ENCODE measurements around the gene RALGPS1.
A peak's percentile ranks its signal among the peaks of the same experiment; 100 is the strongest.

Gene RALGPS1

DNA sequence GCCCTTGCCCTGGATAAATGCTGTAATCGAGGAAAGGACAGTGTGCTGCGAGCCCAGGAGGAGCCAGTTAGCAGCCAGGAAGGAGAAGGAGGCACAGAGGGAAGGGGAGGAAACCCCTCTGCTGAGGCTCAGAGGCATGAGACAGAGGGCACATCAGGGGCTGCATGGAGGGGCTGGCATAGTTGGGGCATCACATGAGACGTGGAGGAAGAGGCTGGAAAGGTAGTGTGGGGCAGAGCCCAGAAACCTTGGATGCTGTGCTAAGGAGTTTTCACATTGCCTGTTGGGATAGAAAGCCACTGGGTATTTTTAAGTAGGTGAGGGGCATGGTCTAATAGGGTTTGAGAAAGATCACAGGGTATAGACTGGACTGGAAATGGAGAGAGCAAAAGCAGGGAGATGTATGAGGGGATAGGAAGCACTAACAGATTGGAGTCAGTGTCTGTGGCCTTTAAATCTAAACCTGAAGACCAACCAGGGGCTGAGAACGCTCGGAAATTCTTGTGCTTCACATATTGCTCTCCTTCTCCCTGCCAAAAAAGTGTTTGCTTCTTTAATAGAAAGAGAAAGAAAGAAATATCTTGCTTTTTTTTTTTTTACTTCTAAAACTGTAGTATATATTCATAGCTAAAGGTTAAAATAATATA lies 240.9 kb downstream of the RALGPS1 start:
- Histone ChIP-seq H3K9me3 (replicated peaks in 1 of 11) (no peaks in the 10 kb centered on the region), H4K20me1 (0 out of 22 replicates have a peak, but pooled peaks cover 0 to 5% (median 0%) of the 10 kb centered on the region in 11 experiments), H3K4me1 (peaks cover 36 to 48% (median 43%) of the 10 kb centered on the region in 10 experiments), H3K27ac (peak overlapping the region in 7 of 11 experiments; percentile 43 to 69 (median 57); a peak in 8 of 22 replicates), H3K9ac (peak overlapping the region in 3 of 11 experiments; percentile 29 to 38 (median 31); a peak in 3 of 22 replicates), H3K36me3 (no peaks in the 10 kb centered on the region), H3K27me3 (peaks cover 0 to 37% (median 0%) of the 10 kb centered on the region in 11 experiments; a peak in 4 of 22 replicates), H3K4me3 (no peak overlapping the region), H3K4me2 (peak overlapping the region; percentile 75 to 94 (median 86))
- no peak for TF ChIP-seq Cebpa-rat (IDR thresholded peaks at IDR 0.05)

DNA sequence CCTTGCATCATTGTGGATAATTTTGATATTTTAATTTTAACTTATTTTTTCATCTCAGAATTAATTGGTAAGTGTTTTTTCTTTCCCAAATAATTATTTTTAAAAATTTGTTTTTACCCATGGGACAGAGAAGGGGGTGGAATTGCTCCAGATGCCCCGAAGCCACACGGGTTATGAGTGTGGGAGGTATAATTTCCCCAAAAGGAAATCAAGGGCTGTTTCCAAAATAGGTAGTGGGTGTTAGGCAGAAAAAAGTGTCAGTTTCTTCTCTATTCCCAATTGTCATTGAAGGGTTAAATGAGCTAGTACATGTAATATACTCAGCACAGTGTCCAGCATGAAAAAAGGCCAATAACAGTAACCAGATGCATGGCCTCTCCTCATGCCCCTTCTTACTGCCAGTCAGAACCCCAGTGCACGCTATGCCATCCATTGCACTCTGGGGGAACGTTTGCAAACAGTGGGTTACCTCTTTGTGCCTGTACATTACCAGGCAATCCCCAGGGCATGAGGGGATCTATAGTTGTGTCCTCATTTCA lies 244.3 kb downstream of the RALGPS1 start:
- Histone ChIP-seq H3K27me3 (peaks cover 0 to 39% (median 0%) of the 10 kb centered on the region in 11 experiments; a peak in 4 of 22 replicates), H3K27ac (peak overlapping the region in 3 of 11 experiments; percentile 14 to 98 (median 23); a peak in 3 of 22 replicates), H3K36me3 (no peaks in the 10 kb centered on the region), H3K4me1 (peaks cover 60 to 76% (median 70%) of the 10 kb centered on the region in 10 experiments), H4K20me1 (peaks cover 0 to 6% (median 0%) of the 10 kb centered on the region in 11 experiments; a peak in 1 of 22 replicates), H3K9ac (no peak overlapping the region), H3K4me2 (peak overlapping the region; percentile 53 to 95 (median 89)), H3K4me3 (no peak overlapping the region), H3K9me3 (replicated peaks in 1 of 11) (no peaks in the 10 kb centered on the region)
- no peak for TF ChIP-seq Cebpa-rat (IDR thresholded peaks at IDR 0.05)

- peaks cover 60 to 76% (median 70%) of the 10 kb centered on the region in 10 experiments for H3K4me1 ChIP-seq
- H3K4me3 ChIP-seq, result no peak overlapping the region
- H4K20me1 ChIP-seq, result peaks cover 0 to 6% (median 0%) of the 10 kb centered on the region in 11 experiments; a peak in 1 of 22 replicates
- peak overlapping the region in 4 of 11 experiments; percentile 14 to 98 (median 95); a peak in 5 of 22 replicates for H3K27ac ChIP-seq
- H3K9ac ChIP-seq, result 0 out of 22 replicates have a peak overlapping the region, but pooled peaks of 1 of the 11 experiments have one; percentile 20
- H3K4me2 ChIP-seq, result peak overlapping the region; percentile 53 to 95 (median 89)
- H3K9me3 ChIP-seq (replicated peaks in 1 of 11), result no peaks in the 10 kb centered on the region
- TF ChIP-seq Cebpa-rat (IDR thresholded peaks at IDR 0.05), result no peak
- H3K36me3 ChIP-seq, result no peaks in the 10 kb centered on the region
- peaks cover 0 to 39% (median 0%) of the 10 kb centered on the region in 11 experiments; a peak in 4 of 22 replicates for H3K27me3 ChIP-seq
Observed at GRCh38 chr9:127159325-127159801, 244.8 kb downstream of the RALGPS1 start.

DNA sequence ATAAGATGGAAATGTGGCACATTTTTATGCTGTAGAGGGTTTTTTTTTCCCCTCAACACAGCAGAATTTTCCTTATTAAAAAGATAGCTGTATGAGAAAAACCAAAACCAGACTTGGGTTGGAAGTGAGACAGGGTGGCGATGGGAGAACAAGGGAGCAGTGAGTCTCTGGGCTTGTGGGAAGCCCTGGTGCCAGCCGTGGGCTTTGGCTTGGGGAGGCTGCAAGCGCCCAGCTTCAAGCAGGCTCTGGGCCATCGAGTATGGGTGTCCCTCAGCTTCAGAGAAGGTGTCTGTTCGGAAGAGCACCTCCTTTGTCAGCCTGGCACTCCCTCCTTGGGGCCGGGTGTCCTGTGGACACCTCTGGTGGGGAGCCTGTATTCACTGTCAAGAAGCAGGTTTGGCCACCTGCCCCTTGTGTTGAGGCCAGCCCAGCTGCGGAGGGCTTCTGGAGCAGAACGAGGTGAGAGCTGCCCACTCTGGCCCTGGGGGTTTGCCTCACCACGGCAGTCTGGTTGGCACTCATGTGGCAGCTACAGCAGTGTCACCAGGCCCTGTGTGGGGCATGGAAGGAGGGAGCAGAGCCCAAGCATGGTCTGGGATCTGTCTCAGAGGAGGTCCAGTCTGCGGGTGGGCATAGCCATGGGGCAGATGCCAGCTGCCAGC lies 245.5 kb downstream of the RALGPS1 start:
- no peak for TF ChIP-seq Cebpa-rat (IDR thresholded peaks at IDR 0.05)
- H4K20me1 ChIP-seq, result peaks cover 0 to 6% (median 0%) of the 10 kb centered on the region in 11 experiments; a peak in 1 of 22 replicates
- H3K27me3 ChIP-seq, result peaks cover 0 to 38% (median 0%) of the 10 kb centered on the region in 11 experiments; a peak in 4 of 22 replicates
- H3K9me3 ChIP-seq (replicated peaks in 1 of 11), result no peaks in the 10 kb centered on the region
- H3K27ac ChIP-seq, result peak overlapping the region in 8 of 11 experiments; percentile 7 to 98 (median 88); a peak in 12 of 22 replicates
- peak overlapping the region; percentile 73 to 95 (median 89); a peak in 19 of 22 replicates for H3K4me2 ChIP-seq
- no peak overlapping the region for H3K4me3 ChIP-seq
- H3K9ac ChIP-seq, result peak overlapping the region in 3 of 11 experiments; percentile 33 to 65 (median 48); a peak in 4 of 22 replicates
- H3K4me1 ChIP-seq, result peaks cover 59 to 76% (median 70%) of the 10 kb centered on the region in 10 experiments
- no peaks in the 10 kb centered on the region for H3K36me3 ChIP-seq

DNA sequence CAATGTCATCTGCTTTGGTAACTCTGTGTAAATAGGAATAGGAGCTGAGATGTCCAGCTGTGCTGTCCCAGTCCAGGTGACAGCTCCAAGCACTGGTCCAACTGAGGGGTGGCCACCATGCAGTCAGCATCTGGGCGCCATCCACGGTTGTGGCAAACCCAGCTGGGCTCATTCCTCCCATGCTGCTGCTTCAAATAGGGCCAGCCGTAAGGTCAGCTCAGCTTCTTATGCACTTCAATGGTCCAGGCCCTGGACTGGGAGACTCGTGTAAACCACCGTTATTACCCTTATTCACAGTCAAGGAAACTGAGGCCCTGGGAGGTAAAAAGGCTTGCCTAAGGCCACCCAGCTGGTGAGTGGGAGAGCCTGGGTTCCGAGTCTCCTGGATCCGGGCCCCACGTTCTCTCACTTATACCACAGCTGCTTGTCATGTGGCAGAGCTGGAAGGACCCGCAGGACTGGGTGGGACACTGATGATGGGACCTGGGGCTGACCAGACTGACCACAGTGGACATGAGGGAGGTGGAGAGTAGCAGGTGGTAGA lies 246.6 kb downstream of the RALGPS1 start:
- H3K27ac ChIP-seq, result peak overlapping the region in 8 of 11 experiments; percentile 75 to 98 (median 88); a peak in 17 of 22 replicates

GRCh38 chr9:127162046-127162863 lies 247.7 kb downstream of the RALGPS1 start:
- H3K4me3 ChIP-seq, result peak overlapping the region in 2 of 10 experiments; percentile 13 to 17; a peak in 1 of 20 replicates
- peaks cover 0 to 6% (median 0%) of the 10 kb centered on the region in 11 experiments; a peak in 1 of 22 replicates for H4K20me1 ChIP-seq
- peak overlapping the region in 8 of 11 experiments; percentile 46 to 73 (median 57); a peak in 14 of 22 replicates for H3K9ac ChIP-seq
- peak overlapping the region; percentile 73 to 95 (median 89) for H3K4me2 ChIP-seq
- peaks cover 75 to 91% (median 87%) of the 10 kb centered on the region in 10 experiments for H3K4me1 ChIP-seq
- H3K27ac ChIP-seq, result peak overlapping the region in 9 of 11 experiments; percentile 55 to 98 (median 83); a peak in 19 of 22 replicates
- H3K9me3 ChIP-seq (replicated peaks in 1 of 11), result no peaks in the 10 kb centered on the region
- no peak for TF ChIP-seq Cebpa-rat (IDR thresholded peaks at IDR 0.05)
- H3K36me3 ChIP-seq, result no peaks in the 10 kb centered on the region
- peaks cover 0 to 48% (median 0%) of the 10 kb centered on the region in 11 experiments; a peak in 4 of 22 replicates for H3K27me3 ChIP-seq

More for the DNA sequence above, 246.6 kb downstream of the RALGPS1 start:
- TF ChIP-seq Cebpa-rat (IDR thresholded peaks at IDR 0.05), result no peak
- Histone ChIP-seq H3K4me1 (peaks cover 64 to 80% (median 76%) of the 10 kb centered on the region in 10 experiments), H3K9me3 (replicated peaks in 1 of 11) (no peaks in the 10 kb centered on the region), H3K36me3 (no peaks in the 10 kb centered on the region), H3K4me2 (peak overlapping the region; percentile 73 to 95 (median 89)), H3K9ac (peak overlapping the region in 5 of 11 experiments; percentile 9 to 73 (median 65); a peak in 7 of 22 replicates), H4K20me1 (peaks cover 0 to 6% (median 0%) of the 10 kb centered on the region in 11 experiments; a peak in 1 of 22 replicates), H3K4me3 (no peak overlapping the region), H3K27me3 (peaks cover 0 to 37% (median 0%) of the 10 kb centered on the region in 11 experiments; a peak in 4 of 22 replicates)

- Histone ChIP-seq H3K4me1 (peaks cover 81 to 98% (median 93%) of the 10 kb centered on the region in 10 experiments), H3K9me3 (replicated peaks in 1 of 11) (no peaks in the 10 kb centered on the region), H3K4me3 (peak overlapping the region in 2 of 10 experiments; percentile 13 to 17; a peak in 2 of 20 replicates), H3K27me3 (peaks cover 0 to 51% (median 0%) of the 10 kb centered on the region in 11 experiments; a peak in 4 of 22 replicates), H4K20me1 (peaks cover 0 to 6% (median 0%) of the 10 kb centered on the region in 11 experiments; a peak in 1 of 22 replicates), H3K9ac (peak overlapping the region in 8 of 11 experiments; percentile 46 to 73 (median 57); a peak in 14 of 22 replicates), H3K36me3 (no peaks in the 10 kb centered on the region), H3K4me2 (peak overlapping the region; percentile 73 to 95 (median 89)), H3K27ac (peak overlapping the region in 9 of 11 experiments; percentile 55 to 98 (median 83); a peak in 19 of 22 replicates)
- TF ChIP-seq Cebpa-rat (IDR thresholded peaks at IDR 0.05), result no peak
Observed at GRCh38 chr9:127162864-127163365, 248.3 kb downstream of the RALGPS1 start.
